Hematopoietic multipotent progenitor cell treated with erythropoietin and hydrocortisone succinate and interleukin-3 and kit ligand, for 15 days (in vitro differentiated cells): ENCODE data around the gene RNF115.
"Not testable (repeated sequence)": the region's sequence is repeated elsewhere in the genome, so short reads cannot be mapped to it uniquely, and the experiment has no call there.

ENCODE experiments used
- DNase-seq: peaks from one replicate; pipeline ENCODE4 v3.0.0-alpha.2; 2015; ENCODE audit warnings: low spot score

Gene RNF115

GRCh38 chr1:145823565-145824498 lies at the start of gene RNF115, which contains the start of gene POLR3C:
Gene RNF115 (minus strand): TSS chr1:145824095. CDS start chr1:145823873, 222 bp downstream.
Gene POLR3C (plus strand): TSS chr1:145824200. CDS start chr1:145825777, 1,577 bp downstream.
- peak; percentile 81 for DNase-seq

- no peak for DNase-seq
Observed at GRCh38 chr1:145871994-145872924, 48.4 kb upstream of the RNF115 start.

DNA sequence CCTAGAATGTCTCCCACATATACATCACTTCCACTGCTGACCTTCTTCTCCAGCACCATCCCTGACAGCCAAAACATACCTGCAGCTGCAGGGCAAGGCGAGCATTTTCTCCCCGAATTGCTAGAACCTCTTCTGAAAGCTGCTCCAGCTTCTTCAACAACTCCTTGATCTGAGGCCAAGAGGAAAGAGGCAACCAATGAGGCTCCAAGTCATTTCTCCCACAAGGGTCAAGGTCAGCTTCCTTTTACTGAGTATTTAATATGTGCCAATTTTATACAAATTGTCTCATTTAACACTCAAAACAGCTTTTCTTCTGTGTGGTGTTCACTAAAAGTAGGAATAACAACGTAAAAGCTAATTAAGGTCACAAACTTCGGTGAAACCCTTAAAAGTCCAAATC lies 44.3 kb upstream of the RNF115 start:
- DNase-seq: no peak

DNA sequence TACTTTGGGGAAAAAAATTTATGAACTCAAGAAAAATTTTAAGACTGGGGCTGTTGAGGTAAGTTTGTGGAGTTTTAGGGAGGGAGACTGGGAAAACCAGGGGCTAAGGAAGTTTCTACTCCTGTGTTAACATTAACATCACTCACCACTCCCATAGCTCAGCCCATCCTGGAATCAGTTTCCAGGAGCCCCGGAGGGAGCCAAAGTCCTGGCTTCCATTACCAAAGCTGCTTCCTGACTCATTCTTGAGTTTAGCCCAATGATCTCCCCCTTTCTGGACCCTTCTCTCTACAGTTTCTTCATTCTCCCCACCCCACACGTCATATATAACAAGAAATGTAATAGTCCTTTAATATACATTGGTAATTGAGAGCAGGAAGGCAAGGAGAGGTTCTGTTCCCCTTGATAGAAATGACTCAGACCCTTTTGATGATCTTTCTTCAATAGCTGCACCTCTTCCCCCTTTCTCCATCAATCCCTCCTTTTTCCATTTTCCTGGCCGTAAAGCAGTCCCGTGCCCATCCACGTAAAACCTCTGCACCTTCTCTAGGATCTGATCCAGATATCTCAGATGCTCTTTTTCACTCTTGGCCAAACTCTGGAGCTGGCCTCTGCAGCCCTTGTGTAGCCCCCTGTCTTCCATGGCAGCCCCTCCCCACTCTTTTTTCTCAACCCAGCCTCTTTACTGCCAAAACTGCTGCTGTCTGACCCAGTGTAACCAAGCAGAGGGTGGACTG lies 39.6 kb upstream of the RNF115 start:
- no peak for DNase-seq

DNA sequence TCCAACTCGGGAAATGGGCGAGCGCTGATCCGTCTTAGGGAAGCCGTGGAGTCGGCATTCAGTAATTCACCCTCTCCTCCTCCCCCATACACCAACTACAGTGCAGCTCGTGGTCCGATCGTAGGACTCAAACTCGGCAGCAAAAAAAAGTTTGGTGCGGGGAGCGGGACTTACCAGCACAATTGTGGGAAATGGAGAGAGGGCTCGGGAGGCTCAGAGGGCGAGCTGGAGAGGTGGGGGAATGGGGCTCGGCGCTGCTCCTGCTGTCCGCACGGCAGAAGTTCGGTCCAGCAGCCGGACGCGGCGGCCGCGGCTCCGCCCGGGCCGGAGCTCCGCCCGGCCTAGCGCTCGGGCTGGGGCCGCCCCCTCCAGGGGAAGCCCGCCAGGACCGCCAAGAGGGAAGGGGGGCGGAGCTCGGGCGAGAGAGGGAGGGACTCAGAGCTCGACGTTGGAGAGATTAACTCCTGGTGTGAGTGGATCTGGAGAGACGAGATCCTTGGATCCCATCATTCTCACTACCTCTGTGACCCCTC lies 35.7 kb upstream of the RNF115 start:
- peak; percentile 50 for DNase-seq

DNA sequence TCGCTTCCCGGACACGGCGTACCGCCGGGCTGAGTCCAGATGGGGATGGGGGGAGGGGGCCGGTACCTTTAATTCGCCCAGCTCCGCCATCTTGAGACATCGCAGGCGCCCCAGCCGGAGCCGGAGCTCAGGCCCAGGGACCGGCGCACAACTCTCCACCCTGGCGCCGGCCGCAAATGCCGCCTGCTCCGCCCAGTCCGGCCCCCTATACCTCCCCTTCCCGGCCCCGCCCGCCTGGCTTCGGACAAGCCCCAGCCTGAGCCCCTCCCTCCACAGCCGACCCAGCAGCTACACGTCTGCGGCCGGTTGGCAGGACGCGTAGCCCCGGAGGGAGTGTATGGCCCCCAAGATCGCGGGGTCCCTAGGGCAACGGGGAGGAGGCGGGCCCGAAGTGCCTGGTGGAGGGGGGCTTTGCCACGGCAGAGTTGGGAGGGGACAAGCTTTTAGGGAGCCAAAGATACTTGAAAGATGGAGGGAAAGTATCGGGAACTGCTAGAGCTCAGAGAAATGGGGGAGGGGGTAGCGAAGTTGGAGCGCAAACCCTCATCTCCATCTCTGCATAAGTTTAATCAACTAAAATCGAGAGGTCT lies 35.1 kb upstream of the RNF115 start, which contains the start of gene PIAS3:
PIAS3 (minus strand) TSS at position 181 of the 590 bp plus-strand sequence; CDS start at position 90, 91 bp downstream.
- DNase-seq: peak; percentile 56

DNA sequence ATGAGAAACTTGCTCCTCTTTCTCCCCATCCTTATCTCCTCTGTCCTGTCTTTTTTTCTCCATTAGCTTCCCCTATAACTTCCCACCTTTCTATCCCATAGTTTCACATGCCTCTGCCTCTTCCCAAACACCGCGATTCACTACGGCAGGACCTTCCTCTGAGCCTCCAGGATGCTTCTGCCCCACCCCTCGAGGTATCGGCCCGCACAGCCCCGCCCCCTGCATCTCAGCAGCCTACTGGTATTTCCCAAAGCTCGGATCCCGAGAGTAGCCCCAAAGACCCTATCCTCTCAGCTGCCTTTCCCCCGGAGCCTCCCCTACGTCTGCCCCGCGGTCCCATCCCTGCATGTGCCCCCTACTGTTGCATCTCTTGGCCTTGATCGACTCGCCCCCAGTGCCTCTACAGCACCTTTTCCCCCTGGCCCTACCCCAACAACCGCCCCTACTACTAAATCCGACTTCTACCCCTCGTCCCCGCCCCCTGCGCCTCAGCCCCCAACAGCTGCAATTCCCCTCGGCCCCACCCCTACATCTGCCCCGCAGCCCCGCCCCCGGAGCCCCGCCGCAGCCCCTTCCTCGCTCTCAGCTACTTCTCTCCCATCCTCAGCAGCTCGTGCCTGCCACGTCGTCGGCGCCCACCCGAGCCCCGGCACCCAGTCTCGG lies 34.5 kb upstream of the RNF115 start:
- peak; percentile 32 for DNase-seq

DNA sequence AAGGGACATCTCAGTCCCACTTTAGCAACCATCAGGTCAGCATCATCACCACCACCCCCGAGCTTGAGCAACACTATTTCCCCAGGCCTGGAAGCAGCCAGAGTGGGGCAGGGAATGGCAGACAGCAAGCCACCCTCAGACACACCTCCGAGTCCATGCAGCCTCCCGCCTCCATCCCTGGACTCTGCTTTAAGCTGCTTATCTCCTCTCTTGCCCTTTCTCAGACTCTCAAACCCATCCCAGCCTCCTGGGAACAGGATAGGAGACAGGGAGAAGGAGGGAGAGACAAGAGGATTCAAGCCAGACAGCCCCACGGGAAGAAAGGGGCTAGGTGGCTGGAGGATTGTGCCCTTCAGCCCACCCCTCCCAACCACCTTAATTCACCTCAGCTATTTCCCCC lies 33.3 kb upstream of the RNF115 start:
- no peak for DNase-seq

GRCh38 chr1:145855426-145855948 lies 31.6 kb upstream of the RNF115 start:
- no peak for DNase-seq

GRCh38 chr1:145849356-145850160 lies 25.7 kb upstream of the RNF115 start:
- DNase-seq: no peak

DNA sequence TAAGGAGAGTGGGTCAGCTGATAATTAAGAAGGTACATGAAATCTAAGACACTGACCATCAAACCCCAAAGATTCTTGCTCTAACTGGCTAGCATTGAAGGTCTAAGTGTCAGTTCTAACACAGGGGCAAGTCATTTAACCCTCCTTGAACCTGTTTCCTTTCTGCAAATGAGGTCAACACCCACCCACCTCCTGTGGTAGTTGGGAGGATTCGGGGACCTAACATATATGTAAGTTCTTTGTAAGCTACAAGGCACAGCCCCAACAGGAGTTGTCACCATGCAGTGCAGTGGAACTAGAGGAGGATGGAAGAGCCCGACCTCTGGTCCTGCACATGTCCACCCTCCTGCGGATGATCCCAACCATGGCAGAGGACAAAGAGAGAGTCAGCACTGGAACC lies 23.9 kb upstream of the RNF115 start:
- no peak for DNase-seq

GRCh38 chr1:145846201-145846612 lies 22.3 kb upstream of the RNF115 start:
- peak; percentile 48 for DNase-seq

DNA sequence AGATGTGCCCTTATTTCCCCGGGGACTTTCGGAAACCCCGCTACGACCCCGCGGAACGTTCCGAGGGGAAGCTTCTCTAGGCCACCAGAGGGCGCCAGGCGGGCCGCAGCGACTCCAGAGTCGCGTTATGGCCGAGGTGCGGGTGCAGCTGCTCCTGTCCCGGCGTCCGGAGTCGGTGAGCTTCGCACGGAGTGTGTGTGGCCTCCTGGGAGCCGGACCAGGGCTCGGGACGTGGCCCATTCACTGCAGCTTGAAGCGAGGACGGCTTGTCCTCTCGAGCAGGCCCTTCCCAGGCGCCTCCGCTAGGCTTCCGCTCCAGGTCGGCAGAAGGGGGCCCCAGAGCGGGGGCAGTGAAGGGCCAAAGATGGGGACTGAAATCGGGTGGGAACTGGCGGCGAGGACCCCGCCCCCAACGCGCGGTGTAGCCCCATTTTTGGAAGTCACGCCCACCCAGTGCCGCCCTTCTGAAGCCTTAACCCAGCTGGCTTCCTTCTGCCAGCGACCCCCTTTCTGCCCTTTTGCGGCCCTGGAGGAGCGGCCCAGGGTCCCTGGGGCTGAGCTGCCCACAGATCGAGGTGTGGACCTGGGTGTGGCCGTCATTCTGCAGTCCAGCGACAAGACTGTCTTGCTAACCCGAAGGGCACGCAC lies 21.7 kb upstream of the RNF115 start, which contains the start of gene NUDT17:
NUDT17 (plus strand) TSS at position 117 of the 648 bp plus-strand sequence; CDS start at position 128, 11 bp downstream.
- DNase-seq: peak; percentile 84

- no peak for DNase-seq
Observed at GRCh38 chr1:145845144-145845513, 21.2 kb upstream of the RNF115 start.

DNA sequence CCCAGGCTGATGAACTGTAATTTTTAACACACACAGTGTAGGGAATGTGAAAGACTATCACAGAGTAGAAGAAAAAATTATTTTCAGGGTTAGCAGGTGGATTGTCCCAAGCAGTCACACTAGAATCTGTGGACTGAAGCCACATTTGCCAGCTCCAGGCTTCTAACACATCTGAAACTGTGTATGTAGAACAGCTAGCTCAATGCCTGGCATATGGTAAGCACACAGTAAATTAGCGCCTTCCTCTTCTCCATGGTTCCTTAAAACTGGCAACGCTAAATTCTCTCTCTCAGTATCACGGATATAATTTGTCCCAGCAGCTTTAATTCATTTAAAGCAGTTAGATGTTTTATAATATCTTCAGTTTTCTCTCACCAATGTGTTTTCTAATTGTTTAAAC lies 19.1 kb upstream of the RNF115 start:
- DNase-seq: no peak

DNA sequence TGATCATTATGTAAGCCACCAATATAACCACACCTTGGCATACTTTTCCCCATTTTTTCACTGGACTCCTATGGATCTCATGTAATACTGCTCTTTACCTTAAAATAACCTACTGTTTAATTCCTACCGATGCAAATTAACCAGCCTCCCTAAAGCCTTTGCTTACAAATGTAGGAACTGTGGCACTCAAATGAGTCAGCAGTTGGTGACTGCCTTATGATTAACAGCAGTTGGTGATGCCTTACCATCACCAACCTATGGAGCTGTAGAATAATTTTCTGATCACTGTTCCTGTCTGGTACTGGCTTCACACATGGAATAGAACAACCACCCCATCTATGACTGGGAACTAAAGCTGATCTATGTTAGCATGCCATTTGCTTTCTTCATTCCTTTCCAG lies 13.8 kb upstream of the RNF115 start:
- no peak for DNase-seq

DNA sequence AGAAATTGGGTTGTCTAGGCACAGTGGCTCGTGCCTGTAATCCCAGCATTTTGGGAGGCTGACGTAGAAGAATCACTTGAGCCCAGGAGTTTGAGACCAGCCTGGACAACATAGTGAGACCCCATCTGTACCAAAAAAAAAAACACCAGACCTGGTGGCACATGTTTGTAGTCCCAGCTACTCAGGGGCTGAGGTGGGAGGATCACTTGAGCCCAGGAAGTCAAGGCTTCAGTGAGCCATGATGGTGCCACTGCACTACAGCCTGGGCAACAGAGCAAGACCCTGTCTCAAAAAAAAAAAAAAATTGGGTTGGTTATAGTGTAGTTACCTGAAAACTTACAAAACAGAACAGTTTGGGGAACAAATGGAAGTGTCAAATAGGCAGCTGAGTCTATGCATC lies 6.9 kb upstream of the RNF115 start:
- not testable (repeated sequence) for DNase-seq

DNA sequence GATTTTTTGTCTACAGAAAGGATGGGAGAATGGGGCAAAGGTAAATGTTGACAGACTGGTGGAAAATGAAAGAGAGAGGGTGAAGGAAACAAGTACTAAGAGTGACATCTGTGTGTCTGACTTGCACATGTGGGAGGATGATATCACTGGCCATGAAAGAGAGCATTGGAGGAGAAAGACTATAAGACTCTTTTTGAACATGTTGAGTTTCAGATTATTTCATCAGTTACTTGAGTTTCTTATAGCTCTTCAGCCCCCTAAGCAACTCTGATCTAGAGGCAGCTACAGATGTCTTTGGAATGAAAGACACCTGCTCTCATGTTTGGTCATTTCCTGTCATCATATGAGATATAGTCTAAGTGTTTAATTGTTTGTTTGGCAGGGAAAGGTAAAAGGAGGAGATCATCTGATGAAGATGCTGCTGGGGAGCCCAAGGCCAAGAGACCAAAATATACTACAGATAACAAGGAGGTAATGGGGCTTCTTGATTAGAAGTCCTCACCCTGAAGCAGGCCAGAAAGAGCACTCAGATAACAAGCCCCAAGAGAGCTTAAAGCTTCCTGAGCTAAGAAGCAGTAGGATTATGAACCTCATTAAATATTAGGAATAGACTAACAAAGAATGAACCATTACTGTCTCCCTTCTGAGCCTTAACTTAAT lies 4.6 kb upstream of the RNF115 start:
- DNase-seq: peak; percentile 81
